A549 (cell line): Measurements from ENCODE around the gene VGF.

ENCODE experiments used
- CBX2 ChIP-seq: fragments of 200-600 bp; sonication (generic); IDR thresholded peaks from 2 replicates; pipeline ENCODE4 v1.6.1; 2016; ENCODE audit warnings: low read depth, mild to moderate bottlenecking, borderline replicate concordance
- CBX8 ChIP-seq: fragments of 200-600 bp; sonication (generic); IDR thresholded peaks from 2 replicates; pipeline ENCODE4 v1.6.1; 2016
- CEBPB ChIP-seq, 2 experiments: fragments of >200 bp in 1 of 2; sonication (Bioruptor Twin) in 1 of 2; formaldehyde crosslinking in 1 of 2; IDR thresholded peaks; 2 replicates each; pipeline ENCODE4 v1.6.1; 2012 to 2016
- HDAC2 ChIP-seq: fragments of 200-600 bp; sonication (generic); IDR thresholded peaks from 2 replicates; pipeline ENCODE4 v1.6.1; 2016
- HOXB5 ChIP-seq: fragments of 250-450 bp; sonication (Bioruptor Pico); IDR thresholded peaks from 2 replicates; pipeline ENCODE4 v1.5.0; 2020; ENCODE audit warnings: mild to moderate bottlenecking, moderate library complexity
- JUNB ChIP-seq: fragments of >200 bp; sonication (Bioruptor Twin); formaldehyde crosslinking; IDR thresholded peaks from 2 replicates; pipeline ENCODE4 v1.6.1; 2016
- KDM5A ChIP-seq: fragments of 200-600 bp; sonication (generic); IDR thresholded peaks from 2 replicates; pipeline ENCODE4 v1.6.1; 2016; ENCODE audit warnings: antibody characterized with exemption, mild to moderate bottlenecking
- MYC ChIP-seq: IDR thresholded peaks from 2 replicates; pipeline ENCODE4 v1.6.1; 2012; ENCODE audit warnings: mild to moderate bottlenecking, inconsistent platforms, low read length, improper control_type of control experiment, borderline replicate concordance
- POLR2A ChIP-seq: IDR thresholded peaks from 2 replicates; pipeline ENCODE4 v1.6.1; 2012; ENCODE audit warnings: mild to moderate bottlenecking, low read length
- RAD21 ChIP-seq, 2 experiments: fragments of >200 bp in 1 of 2; sonication (Bioruptor Twin) in 1 of 2; formaldehyde crosslinking in 1 of 2; IDR thresholded peaks in 1 of 2; conservative IDR thresholded peaks in 1 of 2; 2 replicates in 1 of 2; 3 replicates in 1 of 2; pipeline ENCODE4 v1.6.1; 2012 to 2018; ENCODE audit warnings: inconsistent platforms in 1 of 2
- RCOR1 ChIP-seq: fragments of 150-350 bp; IDR thresholded peaks from 2 replicates; pipeline ENCODE4 v1.6.1; 2014; ENCODE audit warnings: antibody characterized with exemption, low read length, low read depth
- TF ChIP-seq, protein P1 (sequence below): fragments of >200 bp; sonication (Bioruptor Twin); formaldehyde crosslinking; IDR thresholded peaks from 3 replicates; pipeline ENCODE4 v1.5.1; 2016
- TF ChIP-seq, protein P2 (sequence below): IDR thresholded peaks from 2 replicates; pipeline ENCODE4 v1.6.1; 2012

DNA sequence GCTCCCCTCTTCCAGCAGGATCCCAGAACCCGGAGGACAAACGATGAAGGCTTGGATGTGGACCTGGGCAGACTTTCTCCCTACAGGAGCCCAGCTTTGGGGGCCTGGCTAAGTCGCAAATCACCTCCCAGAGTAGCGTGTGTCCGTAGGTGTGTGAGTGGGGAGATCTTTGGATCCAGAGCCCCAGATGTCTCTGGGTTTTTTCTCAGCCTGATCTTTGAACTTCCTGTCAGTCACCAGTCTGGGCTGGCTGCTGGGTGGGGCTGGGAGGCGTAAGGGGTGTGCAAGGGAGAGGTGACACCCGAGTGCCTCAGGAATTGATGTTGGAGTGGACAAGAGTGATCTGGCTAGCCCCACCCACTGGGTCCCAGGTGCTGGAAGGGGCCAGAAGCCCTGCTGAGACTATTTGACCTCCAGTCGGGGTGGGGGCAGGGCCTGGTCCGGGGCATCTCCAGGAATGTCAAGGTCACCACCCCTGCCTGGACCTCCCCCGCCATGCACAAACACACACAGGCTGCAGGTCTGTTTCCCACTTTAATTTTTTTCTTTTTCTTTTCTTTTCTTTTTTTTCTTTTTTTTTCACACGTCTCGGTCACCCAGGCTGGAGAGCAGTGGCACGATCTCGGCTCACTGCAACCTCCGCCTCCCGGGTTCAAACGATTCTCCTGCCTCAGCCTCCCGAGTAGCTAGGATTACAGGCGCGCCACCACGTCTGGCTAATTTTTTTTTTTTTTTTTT, 35.7 kb upstream of the VGF start, which contains the start of gene MOGAT3:
- no peak for TF ChIP-seq CBX8
- TF ChIP-seq, protein P1, sequence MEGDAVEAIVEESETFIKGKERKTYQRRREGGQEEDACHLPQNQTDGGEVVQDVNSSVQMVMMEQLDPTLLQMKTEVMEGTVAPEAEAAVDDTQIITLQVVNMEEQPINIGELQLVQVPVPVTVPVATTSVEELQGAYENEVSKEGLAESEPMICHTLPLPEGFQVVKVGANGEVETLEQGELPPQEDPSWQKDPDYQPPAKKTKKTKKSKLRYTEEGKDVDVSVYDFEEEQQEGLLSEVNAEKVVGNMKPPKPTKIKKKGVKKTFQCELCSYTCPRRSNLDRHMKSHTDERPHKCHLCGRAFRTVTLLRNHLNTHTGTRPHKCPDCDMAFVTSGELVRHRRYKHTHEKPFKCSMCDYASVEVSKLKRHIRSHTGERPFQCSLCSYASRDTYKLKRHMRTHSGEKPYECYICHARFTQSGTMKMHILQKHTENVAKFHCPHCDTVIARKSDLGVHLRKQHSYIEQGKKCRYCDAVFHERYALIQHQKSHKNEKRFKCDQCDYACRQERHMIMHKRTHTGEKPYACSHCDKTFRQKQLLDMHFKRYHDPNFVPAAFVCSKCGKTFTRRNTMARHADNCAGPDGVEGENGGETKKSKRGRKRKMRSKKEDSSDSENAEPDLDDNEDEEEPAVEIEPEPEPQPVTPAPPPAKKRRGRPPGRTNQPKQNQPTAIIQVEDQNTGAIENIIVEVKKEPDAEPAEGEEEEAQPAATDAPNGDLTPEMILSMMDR = no peak
- TF ChIP-seq KDM5A = no peak
- TF ChIP-seq, protein P2, sequence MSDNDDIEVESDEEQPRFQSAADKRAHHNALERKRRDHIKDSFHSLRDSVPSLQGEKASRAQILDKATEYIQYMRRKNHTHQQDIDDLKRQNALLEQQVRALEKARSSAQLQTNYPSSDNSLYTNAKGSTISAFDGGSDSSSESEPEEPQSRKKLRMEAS = no peak
- no peak for TF ChIP-seq POLR2A
- TF ChIP-seq HDAC2 = no peak
- TF ChIP-seq RAD21 (conservative IDR thresholded peaks at IDR 0.05 in 1 of 2, IDR thresholded peaks at IDR 0.05 in 1 of 2) = no peak
- TF ChIP-seq MYC = no peak
- no peak for TF ChIP-seq RCOR1
- no peak for TF ChIP-seq JUNB
- no peak for TF ChIP-seq CEBPB (IDR thresholded peaks at IDR 0.05)
- TF ChIP-seq CBX2 = no peak
- no peak for TF ChIP-seq HOXB5 (CRISPR knock-in tag)
